Brain pericyte (primary cell): ENCODE results near the gene TNFSF9.

Source experiments
- DNase-seq: peaks from one replicate; pipeline ENCODE4 v3.0.0-alpha.2; 2012; ENCODE audit warnings: low read depth, low spot score

Gene TNFSF9, protein sequence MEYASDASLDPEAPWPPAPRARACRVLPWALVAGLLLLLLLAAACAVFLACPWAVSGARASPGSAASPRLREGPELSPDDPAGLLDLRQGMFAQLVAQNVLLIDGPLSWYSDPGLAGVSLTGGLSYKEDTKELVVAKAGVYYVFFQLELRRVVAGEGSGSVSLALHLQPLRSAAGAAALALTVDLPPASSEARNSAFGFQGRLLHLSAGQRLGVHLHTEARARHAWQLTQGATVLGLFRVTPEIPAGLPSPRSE

DNA sequence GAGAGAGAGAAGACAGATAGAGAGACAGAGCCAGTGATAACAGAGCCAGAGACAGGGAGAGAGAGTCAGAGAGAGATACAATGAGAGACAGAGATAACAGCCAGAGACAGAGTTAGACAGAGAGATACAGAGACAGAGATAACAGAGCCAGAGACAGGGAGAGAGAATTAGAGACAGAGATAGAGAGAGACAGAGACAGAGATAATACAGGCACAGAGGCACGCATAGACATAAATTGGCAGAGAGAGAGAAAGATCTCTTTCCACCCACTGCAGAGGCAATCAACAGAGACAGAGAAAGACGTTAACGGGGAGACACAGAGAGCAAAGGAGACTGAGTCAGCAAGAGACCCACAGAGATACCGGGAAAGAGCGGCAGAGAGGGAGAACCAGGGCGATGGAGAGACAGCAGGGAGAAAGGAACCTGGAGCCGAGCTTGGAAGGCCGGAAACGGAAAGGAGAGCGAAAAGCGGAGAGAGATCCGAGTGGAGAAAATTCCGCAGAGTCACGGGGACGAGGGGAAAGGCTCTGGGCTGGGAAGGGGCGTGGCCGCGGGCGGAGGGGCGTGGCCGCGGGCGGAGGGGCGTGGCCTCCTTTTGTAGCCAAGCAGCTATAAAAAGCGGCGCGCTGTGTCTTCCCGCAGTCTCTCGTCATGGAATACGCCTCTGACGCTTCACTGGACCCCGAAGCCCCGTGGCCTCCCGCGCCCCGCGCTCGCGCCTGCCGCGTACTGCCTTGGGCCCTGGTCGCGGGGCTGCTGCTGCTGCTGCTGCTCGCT lies at the start of gene TNFSF9:
TSS of gene TNFSF9 (plus strand) at position 641 of the 777 bp plus-strand sequence. CDS start at position 652, 11 bp downstream.
- DNase-seq, result peak; percentile 20

DNA sequence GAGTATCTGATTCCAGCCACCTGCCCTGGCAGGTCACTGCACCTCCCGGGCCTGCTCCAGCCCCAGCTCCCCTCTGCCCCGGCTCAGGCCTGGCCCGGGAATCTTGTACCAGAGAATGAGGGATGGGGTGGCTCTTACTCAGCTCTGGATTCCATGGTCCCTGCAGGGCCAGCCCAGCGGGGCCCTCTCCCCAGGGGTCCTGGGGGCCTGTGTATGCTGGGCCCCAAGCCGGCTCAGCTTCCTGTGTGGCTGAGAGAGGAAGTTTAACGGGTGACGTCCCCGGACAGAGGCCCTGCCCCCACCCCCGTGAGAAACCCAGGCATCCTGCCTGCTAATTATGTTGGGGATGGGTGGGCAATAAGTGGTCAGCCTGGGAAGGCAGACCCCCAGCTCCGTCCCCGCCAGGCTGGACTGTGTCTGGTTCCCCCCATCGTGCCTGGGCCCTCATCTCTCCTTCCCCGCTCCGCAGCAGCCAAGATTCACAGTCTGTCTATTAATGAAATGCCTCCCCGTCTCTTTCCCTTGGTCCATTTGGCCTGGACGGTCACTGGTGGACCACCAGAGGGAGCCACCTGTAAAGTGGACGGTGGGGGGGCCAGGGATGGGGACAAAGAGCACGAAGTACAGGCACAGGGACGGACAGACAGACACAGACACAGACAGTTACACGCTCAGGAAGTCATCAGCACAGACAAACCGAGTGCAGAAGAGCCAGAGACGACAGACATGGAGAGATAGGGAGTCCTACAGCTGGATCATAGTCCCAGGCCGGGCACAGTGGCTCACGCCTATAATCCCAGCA lies 49.1 kb upstream of the TNFSF9 start, which contains the start of gene DENND1C:
TSS of gene DENND1C (minus strand) at position 247 of the 802 bp plus-strand sequence. CDS start at position 155, 92 bp downstream.
- DNase-seq, result no peak

DNA sequence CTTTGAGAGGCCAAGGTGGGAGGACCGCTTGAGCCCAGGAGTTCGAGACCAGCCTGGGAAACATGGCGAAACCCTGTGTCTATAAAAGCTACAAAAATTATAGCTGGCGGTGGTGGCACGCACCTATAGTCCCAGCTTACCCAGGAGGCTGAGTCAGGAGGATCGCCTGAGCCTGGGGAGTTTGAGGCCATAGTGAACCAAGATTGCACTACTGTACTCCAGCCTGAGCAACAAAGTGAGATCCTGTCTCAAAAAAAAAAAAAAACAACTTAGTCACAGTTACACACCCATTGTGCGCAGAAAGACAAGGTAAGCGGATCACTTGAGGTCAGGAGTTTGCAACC lies 48.5 kb upstream of the TNFSF9 start:
- no peak for DNase-seq

DNA sequence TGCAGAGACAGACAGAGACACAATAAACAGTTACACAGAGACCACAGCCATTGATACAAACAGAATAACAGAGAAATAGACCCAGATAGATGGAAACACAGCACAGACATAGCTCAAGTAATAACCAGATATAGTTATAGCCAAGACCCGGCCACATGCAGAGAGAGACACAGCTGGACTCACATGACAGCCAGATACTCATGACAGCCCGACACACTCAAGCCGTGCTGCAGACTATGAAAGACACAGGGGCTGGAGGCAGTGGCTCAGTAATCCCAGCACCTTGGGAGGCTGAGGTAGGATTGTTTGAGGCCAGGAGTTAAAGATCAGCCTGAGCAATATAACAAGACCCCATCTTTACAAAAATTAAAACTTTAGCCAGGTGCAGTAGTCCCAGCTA lies 47.6 kb upstream of the TNFSF9 start:
- no peak for DNase-seq

DNA sequence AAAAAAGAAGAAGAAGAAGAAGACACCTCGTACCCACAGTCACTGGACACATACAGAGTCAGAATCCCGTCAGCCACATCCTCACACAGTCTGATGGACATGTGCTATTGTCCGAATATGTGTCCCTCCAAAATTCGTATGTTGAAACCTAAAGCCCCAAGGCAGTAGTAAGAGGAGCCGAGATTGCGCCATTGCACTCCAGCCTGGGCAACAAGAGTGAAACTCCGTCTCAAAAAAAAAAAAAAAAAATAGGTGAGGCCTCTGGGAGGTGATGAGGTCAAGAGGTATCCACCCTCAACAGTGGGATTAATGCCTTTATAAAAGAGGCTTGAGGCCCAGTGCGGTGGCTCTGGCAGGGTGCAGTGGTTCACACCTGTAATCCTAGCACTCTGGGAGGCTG lies 46.6 kb upstream of the TNFSF9 start:
- DNase-seq, result no peak

DNA sequence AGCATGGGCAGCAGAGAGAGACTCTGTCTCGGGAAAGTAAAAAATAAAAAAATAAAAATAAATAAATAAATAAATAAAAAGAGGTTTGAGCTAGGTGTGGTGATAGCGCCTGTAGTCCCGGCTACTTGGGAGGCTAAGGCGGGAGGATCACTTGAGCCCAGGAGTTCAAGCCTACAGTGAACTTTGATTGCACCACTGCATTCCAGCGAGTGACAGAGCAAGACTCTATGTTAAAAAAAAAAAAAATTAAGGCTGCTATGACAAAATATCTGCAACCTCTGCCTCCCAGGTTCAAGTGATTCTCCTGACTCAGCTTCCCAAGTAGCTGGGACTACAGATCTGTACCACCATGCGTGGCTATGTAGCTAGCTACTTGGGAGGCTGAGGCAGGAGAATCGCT lies 46.0 kb upstream of the TNFSF9 start:
- DNase-seq, result no peak

DNA sequence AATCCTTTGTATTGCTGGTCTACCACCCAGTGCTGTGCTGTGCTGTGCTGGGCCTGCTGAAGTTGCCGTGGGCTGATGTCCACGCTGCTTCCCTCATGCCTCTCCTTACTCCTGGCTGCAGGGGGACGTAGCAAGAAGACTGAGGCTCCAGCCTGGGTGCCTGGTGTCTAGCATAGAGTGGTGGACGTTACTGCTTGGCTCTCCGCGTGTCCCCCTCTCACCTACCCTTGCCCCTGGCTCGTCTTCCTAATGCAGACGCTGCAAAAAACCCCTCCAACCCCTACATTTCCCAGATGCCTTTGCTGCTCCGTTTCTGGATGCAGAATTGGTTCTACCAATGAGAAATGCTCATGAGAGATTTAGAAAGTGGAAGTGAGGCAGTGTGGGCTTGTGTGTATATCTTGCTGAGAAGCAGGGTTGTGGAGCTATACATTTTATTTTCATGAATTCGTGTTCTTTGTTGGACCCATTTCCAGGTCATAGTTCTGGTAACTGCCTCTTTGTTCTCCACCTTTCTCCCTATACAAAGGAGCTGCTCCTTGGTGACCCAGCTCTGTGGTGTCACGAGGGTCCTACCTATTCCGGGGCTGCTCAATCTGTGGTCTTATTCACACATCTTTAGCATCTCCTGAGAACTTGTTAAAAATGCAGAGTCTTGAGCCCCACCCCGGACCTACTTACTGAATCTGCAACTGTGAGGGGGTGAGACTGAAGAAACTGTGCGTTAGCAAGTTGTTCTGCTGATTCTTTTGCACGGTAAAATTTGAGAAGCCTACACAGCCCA lies 41.4 kb upstream of the TNFSF9 start:
- no peak for DNase-seq

DNA sequence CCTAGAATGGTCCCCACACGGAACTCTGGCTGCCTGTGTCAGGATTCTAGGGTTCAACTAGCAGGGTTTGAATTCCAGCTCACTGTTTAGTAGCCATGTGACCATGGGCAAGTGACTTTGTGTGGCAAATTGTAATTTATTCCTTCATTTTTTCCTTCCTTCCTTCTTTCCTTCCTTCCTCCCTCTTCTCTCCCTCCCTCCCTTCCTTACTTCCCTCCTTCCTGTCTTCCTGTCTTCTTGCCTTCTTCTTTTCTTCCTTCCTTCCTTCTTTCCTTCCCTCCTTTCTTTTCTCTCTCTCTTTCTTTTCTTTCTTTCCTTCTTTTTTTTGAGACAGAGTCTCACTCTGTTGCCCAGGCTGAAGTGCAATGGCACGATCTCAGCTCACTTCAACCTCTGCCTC lies 40.7 kb upstream of the TNFSF9 start:
- DNase-seq, result no peak

DNA sequence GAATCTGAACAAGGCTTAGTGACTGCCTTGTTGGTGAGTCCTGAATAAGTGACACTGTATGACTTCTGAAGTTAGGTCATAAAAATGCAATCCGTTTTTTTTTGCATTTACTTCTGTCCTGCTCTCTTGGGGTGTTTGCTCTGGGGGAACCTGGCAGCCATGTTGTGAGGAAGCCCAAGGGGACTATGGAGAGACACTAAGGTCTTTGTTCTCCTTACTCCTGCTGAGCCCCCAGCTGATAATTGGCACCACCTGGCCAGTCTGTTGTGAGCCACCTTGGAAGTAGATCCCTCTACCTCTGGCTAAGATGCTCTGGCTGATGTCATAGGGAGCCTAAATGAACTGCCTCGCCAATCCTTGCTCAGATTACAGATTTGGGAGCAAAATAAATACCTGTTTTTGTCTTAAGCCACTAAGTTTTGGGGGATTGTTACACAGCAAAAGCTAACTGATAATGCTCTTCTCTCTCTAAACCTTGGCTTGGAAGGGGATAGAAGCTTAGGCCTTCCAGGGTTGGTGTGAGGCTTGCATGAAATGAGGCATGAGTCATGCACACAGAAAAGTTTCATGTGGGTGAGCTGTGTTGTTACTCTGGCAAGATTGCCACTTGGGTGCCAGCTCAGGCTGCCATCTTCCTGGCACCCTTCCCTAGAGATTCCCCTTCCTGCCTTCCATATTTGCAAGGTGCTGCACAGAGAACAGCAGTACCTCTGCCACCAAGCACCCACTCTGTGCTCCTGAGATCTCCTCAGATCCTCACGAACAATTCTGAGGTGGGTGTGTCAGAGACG lies 38.8 kb upstream of the TNFSF9 start:
- DNase-seq, result no peak

DNA sequence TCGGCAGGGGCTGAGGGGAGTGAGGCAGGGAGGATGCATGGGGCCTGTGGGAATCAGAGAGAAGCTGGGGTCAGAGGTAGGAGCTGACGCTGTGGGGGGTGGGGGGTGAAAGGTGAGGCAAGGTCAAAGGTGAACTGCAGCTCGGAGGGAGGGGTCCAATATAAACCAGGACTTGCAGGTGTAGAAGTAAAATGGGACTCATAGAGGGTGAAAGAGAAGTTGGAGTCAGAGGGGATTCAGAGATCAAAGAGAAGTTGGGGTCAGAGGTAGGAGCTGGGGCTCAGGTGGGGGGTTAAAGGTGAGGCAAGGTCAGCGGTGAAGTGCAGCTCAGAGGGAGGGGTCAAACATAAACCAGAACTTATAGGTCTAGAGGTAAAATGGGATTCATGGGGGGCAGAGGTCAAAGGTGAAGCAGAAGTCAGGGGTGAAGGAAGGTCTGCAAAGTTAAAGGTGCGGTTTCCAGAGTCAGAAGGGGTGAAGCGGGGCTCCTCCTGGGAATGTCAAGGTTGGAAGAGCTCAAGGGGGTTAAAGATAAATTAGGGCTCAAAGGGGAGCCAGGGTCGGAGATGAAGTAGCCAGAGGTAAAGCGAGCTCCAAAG lies 36.3 kb upstream of the TNFSF9 start:
- DNase-seq, result no peak

DNA sequence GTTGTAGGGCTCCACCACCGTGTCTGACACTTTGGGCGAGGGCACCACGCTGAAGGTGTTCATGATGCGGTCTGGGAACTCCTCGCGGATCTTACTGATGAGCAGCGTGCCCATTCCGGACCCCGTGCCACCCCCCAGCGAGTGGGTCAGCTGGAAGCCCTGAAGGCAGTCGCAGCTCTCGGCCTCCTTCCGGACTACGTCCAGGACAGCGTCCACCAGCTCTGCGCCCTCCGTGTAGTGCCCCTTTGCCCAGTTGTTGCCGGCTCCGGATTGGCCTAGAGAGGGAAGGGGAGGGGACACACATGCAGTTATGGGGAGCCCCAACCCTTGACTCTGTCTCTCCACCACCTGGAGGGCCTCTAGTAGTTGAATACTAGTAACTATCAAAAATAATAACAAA lies 34.9 kb upstream of the TNFSF9 start:
- no peak for DNase-seq

DNA sequence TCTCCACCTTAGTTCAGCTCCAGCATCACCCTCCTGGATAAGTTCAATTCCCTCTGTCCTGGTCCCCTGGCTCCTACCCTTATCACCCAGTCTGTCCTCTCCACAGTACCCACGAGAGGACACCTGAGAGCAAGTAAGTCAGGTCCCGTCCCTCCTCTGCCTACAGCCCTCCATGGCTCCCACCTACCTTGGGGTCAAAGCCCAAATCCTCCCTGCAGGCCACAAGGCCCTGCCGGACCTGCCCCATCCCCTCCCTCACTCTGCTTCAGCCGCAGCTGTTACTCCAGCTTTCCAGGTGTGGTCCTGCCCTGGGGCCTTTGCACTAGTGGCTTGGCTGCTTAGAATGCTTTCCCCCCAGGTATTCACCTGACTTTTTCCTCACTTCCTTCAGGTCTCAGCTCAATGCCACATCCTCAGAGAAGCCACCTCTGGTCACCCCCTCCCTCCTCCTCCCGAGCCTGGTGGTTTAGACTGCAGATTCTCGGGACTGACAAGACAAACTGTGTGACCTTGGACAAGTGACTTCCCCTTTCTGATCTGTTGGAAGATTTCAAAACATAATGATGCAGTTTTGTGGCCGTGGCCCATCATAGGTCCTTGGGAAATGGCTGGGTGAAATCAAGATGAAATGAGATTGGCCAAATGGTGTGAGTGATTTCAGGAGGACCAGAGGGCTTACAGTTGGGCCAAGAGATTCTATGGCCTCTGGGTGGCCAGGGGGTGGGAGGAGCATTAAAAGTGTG lies 32.4 kb upstream of the TNFSF9 start:
- no peak for DNase-seq

DNA sequence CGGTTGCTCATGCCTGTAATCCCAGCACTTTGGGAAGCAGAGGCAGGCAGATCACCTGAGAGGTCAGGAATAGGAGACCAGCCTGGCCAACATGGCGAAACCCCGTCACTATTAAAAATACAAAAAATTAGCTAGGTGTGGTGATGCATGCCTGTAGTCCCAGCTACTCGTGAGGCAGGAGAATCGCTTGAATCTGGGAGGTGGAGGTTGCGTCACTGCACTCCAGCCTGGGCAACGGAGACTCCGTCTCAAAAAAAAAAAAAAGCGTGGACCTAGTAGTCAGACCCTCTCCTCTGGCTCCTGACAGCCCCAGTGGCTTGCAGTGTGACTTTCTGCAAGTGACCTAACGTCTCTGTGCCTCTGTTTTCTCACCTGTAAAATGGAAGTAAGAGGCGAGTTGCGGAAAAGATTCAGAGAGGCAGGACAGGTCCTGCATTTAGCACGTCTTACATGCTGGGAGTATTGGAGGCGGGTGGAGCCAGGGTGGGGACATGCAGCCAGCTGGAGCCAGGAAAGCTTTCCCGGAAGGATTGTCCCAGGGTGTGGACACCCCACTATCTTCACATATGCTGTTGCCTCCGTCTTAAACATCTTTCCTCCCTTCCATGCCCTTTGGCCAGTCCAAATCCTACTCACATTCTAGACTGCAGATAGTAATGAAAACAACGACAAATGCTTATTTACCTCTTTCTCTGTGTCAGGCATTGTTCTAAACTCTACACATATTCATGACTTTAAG lies 31.6 kb upstream of the TNFSF9 start:
- no peak for DNase-seq

DNA sequence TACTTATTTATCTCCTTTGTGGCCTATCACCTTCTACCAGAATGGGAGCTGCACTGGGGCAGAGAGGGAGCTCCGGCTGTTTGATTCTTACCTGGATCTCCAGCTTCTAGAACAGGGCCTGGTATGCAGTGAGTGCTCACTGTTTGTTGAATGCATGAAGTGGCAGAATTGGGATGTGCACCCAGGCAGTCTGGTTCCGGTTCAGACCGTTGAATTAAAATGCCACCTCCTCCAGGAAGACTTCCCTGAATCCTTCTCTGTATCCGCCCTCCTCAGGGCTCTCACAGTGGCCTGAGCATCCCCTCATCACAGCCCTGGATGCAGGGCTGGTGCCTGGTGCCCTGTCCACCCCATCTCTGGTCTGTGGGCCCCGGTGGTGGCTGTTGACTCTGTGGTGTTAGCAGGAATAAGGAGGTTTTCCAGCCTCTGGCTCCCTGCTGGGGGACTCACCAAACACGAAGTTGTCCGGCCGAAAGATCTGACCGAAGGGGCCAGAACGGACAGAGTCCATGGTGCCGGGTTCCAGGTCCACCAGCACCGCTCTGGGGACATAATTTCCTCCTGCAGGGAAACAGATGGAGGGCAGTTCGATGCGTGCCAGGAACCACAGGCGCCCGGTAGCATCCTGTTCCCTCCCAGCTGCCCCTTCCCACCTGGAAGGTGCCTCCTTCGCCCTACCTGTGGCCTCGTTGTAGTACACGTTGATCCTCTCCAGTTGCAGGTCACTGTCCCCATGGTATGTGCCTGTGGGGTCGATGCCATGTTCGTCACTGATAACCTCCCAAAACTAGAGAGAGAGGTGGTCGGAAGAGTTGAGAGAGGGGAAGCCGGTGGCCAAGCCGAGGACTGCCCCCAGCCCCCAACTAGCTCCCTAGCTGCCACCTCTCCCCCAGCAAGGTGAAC lies 29.7 kb upstream of the TNFSF9 start:
- DNase-seq, result no peak

DNA sequence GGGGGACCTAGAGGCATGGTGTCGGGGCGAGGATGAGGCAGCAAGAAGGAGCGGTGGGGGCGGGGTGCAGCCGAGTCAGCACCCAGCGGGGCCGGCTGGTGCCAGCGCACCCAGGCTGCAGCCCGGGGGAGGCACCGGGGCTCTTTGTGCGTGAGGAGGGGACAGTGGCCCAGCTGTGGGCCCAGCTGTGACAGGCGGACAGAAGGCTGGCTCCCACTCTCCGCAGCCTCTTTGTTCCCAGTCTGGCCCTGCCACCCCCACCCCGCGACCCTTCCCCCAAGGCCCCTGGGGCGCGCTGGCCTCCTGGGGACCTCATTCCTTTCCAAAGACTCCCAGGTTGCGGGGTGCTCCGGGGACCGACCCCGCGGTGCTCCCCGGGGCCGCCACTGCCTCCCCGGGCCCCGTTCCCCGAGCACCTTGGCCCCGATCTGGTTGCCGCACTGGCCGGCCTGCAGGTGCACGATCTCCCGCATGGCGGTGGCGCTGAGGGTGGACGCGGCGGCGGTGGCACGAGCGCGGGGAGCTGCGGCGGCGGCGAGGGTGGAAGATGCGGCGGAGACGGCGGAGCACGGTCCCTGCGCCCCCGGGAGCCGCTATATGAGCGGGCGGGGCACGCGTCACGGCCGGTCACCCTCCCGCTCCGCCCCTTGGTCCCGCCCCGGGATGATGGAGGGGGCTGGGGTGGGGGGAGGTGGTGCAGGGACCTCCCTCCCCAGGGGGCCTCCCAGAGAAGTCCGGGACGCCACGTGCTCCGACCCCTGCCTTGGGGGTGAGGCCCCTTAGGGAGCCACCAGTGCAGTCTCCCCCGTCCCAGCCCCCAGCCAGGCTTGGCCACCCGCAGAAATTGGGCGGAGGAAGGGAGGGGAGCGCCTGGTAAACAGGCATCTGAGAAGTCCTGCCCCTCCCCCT lies 28.8 kb upstream of the TNFSF9 start, which contains the start of gene TUBB4A:
TSS of gene TUBB4A (minus strand) at position 570 of the 909 bp plus-strand sequence. CDS start at position 473, 97 bp downstream.
- no peak for DNase-seq

DNA sequence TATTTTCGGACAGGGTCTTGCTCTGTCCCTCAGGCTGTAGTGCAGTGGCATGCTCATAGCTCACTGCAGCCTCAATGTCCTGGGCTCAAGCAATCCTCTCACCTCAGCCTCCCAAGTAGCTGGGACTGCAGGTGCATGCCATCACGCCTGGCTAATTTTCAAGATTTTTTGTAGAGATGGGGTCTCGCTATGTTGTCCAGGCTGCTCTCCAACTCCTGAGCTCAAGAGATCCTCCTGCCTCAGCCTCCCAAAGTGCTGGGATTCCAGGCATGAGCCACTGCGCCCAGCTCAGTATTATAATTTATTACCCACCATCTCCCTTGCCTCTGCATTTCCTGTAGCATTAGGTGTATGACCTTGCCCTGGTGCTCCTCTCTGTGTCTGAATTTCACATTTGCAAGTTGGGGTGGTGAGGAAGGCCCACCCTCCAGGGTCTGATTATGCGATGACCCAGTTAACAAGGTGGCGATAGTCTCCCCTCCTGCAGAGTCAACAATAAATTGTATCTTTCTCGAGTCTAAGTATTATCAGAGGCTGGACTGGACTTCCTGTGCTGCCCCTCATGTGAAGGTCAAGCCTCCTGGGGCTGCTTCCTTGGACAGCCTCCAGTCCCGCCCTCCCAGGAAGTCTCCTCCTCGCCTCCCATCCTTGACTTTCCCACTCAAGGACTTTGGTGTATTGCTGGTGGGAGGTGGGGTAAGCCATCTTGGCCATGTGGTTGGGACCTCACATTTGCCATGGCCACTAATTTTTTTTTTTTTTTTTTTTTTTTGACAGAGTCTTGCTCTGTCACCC lies 27.2 kb upstream of the TNFSF9 start:
- DNase-seq, result no peak
